Neural progenitor cell (in vitro differentiated cells): ENCODE results near the gene GCKR. TPM values are rescaled to one million over a fixed set of nuclear protein-coding genes. Genes with fewer than 3 reads are reported as not detected.
"Not testable (repeated sequence)": the region's sequence is repeated elsewhere in the genome, so short reads cannot be mapped to it uniquely, and the experiment has no call there.

Experiments used
- DNase-seq: peaks from one replicate; pipeline ENCODE4 v3.0.0-alpha.2; 2016; ENCODE audit warnings: low spot score
- H2AFZ ChIP-seq: fragments of 200-600 bp; sonication (generic); replicated peaks from 2 replicates; pipeline ENCODE4 v1.6.1; 2016; ENCODE audit warnings: antibody characterized with exemption
- H3F3A ChIP-seq: fragments of 200-600 bp; sonication (generic); 2 replicates; pipeline ENCODE4 v1.6.1; 2016; ENCODE audit warnings: antibody characterized with exemption, low read depth
- H3K27ac ChIP-seq: fragments of 200-600 bp; sonication (generic); 2 replicates; pipeline ENCODE4 v1.5.1; 2016; ENCODE audit warnings: mild to moderate bottlenecking
- H3K27me3 ChIP-seq: fragments of 200-600 bp; sonication (generic); 2 replicates; pipeline ENCODE4 v1.6.1; 2016; ENCODE audit warnings: mild to moderate bottlenecking, moderate library complexity
- H3K36me3 ChIP-seq: fragments of 200-600 bp; sonication (generic); 2 replicates; pipeline ENCODE4 v1.5.1; 2016
- H3K4me1 ChIP-seq: fragments of 200-600 bp; sonication (generic); 2 replicates; pipeline ENCODE4 v1.6.1; 2016; ENCODE audit warnings: mixed run types
- H3K4me2 ChIP-seq: fragments of 200-600 bp; sonication (generic); 2 replicates; pipeline ENCODE4 v1.6.1; 2016
- H3K4me3 ChIP-seq: fragments of 200-600 bp; sonication (generic); 2 replicates; pipeline ENCODE4 v1.5.1; 2016
- H3K79me2 ChIP-seq: fragments of 200-600 bp; sonication (generic); 2 replicates; pipeline ENCODE4 v1.6.1; 2016; ENCODE audit warnings: low read depth
- H3K9ac ChIP-seq: fragments of 200-600 bp; sonication (generic); 2 replicates; pipeline ENCODE4 v1.6.1; 2016
- H3K9me3 ChIP-seq: fragments of 200-600 bp; sonication (generic); 2 replicates; pipeline ENCODE4 v1.5.1; 2016; ENCODE audit warnings: low read depth
- H4K20me1 ChIP-seq: fragments of 200-600 bp; sonication (generic); 2 replicates; pipeline ENCODE4 v1.6.1; 2016; ENCODE audit warnings: low read depth
- H3K27ac Mint-ChIP-seq: 3 replicates; pipeline ENCODE4 v1.8.0; 2021; ENCODE audit warnings: mixed read lengths
- H3K27me3 Mint-ChIP-seq: 2 replicates; pipeline ENCODE4 v1.8.0; 2022; ENCODE audit warnings: low read depth, mild to moderate bottlenecking, inconsistent platforms, moderate library complexity, mixed read lengths; ENCODE audit not compliant: insufficient read depth
- H3K36me3 Mint-ChIP-seq: 3 replicates; pipeline ENCODE4 v1.8.0; 2021; ENCODE audit warnings: mixed read lengths
- H3K4me1 Mint-ChIP-seq: 3 replicates; pipeline ENCODE4 v1.8.0; 2021; ENCODE audit warnings: mixed read lengths
- H3K4me3 Mint-ChIP-seq: 3 replicates; pipeline ENCODE4 v1.8.0; 2021; ENCODE audit warnings: mild to moderate bottlenecking, moderate library complexity, mixed read lengths
- H3K9me3 Mint-ChIP-seq: 3 replicates; pipeline ENCODE4 v1.8.0; 2020; ENCODE audit warnings: mixed read lengths
- CTCF ChIP-seq: fragments of 200-600 bp; sonication (generic); IDR thresholded peaks from 2 replicates; pipeline ENCODE4 v1.5.1; 2017; ENCODE audit warnings: antibody characterized with exemption, mild to moderate bottlenecking
- EZH2 ChIP-seq: fragments of 200-600 bp; sonication (generic); IDR thresholded peaks from 2 replicates; pipeline ENCODE4 v1.6.1; 2017; ENCODE audit warnings: antibody characterized with exemption, mild to moderate bottlenecking, moderate library complexity
- EZH2phosphoT487 ChIP-seq: fragments of 200-600 bp; sonication (generic); IDR thresholded peaks from 2 replicates; pipeline ENCODE4 v1.6.1; 2017; ENCODE audit warnings: antibody characterized with exemption
- total RNA-seq: library from RNA; depleted of rRNA; stranded (reverse); fragments of >200 nt; gene quantifications from 2 replicates; pipeline ENCODE4 v1.2.3, GENCODE V29; 2015; ENCODE audit warnings: low replicate concordance

The GCKR gene
- total RNA-seq, 1 donor from 2014 or later, result not detected

- Histone ChIP-seq H3K79me2 (no peaks in the 10 kb centered on the region), H4K20me1 (no peaks in the 10 kb centered on the region), H3K4me3 (no peak overlapping the region), H3K9ac (no peak overlapping the region), H3K4me2 (no peak overlapping the region), H2AFZ (no peak overlapping the region), H3F3A (no peaks in the 10 kb centered on the region), H3K27ac (no peak overlapping the region), H3K36me3 (no peaks in the 10 kb centered on the region), H3K4me1 (no peaks in the 10 kb centered on the region), H3K27me3 (peaks cover 9% of the 10 kb centered on the region), H3K9me3 (no peaks in the 10 kb centered on the region)
- H3K4me1 Mint-ChIP-seq, result no peaks in the 10 kb centered on the region
- no peak overlapping the region for H3K4me3 Mint-ChIP-seq
- no peaks in the 10 kb centered on the region for H3K36me3 Mint-ChIP-seq
- H3K9me3 Mint-ChIP-seq, result no peaks in the 10 kb centered on the region
- DNase-seq, result no peak
- TF ChIP-seq EZH2phosphoT487 (no peak), CTCF (no peak), EZH2 (no peak)
- no peak overlapping the region for H3K27ac Mint-ChIP-seq
- peaks cover 2% of the 10 kb centered on the region for H3K27me3 Mint-ChIP-seq
These were observed 56.3 kb downstream of the GCKR start for GRCh38 chr2:27552941-27553340.

GRCh38 chr2:27554451-27554850 lies 57.8 kb downstream of the GCKR start:
- not testable (repeated sequence) for H3K27ac ChIP-seq, H3F3A ChIP-seq, H4K20me1 ChIP-seq, H3K4me2 ChIP-seq, H3K27ac Mint-ChIP-seq, H3K27me3 Mint-ChIP-seq, H3K9ac ChIP-seq, H3K36me3 ChIP-seq, H3K79me2 ChIP-seq, H3K9me3 ChIP-seq, H3K36me3 Mint-ChIP-seq, DNase-seq, H3K4me1 Mint-ChIP-seq, H3K4me1 ChIP-seq, H3K9me3 Mint-ChIP-seq, H3K4me3 Mint-ChIP-seq, H3K4me3 ChIP-seq, H3K27me3 ChIP-seq, H2AFZ ChIP-seq

- H3F3A ChIP-seq, result no peaks in the 10 kb centered on the region
- H3K4me3 ChIP-seq, result no peak overlapping the region
- TF ChIP-seq EZH2phosphoT487 (no peak), EZH2 (no peak), CTCF (no peak)
- H2AFZ ChIP-seq, result no peak overlapping the region
- H4K20me1 ChIP-seq, result no peaks in the 10 kb centered on the region
- H3K9me3 Mint-ChIP-seq, result peaks cover 6% of the 10 kb centered on the region
- peaks cover 2% of the 10 kb centered on the region for H3K27me3 Mint-ChIP-seq
- no peaks in the 10 kb centered on the region for H3K36me3 Mint-ChIP-seq
- no peak overlapping the region for H3K4me2 ChIP-seq
- H3K9me3 ChIP-seq, result no peaks in the 10 kb centered on the region
- no peak overlapping the region for H3K27ac Mint-ChIP-seq
- no peak overlapping the region for H3K9ac ChIP-seq
- DNase-seq, result no peak
- H3K4me3 Mint-ChIP-seq, result no peak overlapping the region
- no peaks in the 10 kb centered on the region for H3K4me1 ChIP-seq
- H3K27ac ChIP-seq, result no peak overlapping the region
- no peaks in the 10 kb centered on the region for H3K36me3 ChIP-seq
- no peaks in the 10 kb centered on the region for H3K27me3 ChIP-seq
- no peaks in the 10 kb centered on the region for H3K4me1 Mint-ChIP-seq
- H3K79me2 ChIP-seq, result no peaks in the 10 kb centered on the region
These were observed 62.6 kb downstream of the GCKR start for GRCh38 chr2:27559228-27559627.

GRCh38 chr2:27561060-27561459 lies 64.4 kb downstream of the GCKR start:
- Mint-ChIP-seq H3K4me3 (no peak overlapping the region), H3K27ac (no peak overlapping the region), H3K9me3 (peaks cover 6% of the 10 kb centered on the region), H3K4me1 (no peaks in the 10 kb centered on the region), H3K36me3 (no peaks in the 10 kb centered on the region), H3K27me3 (no peaks in the 10 kb centered on the region)
- no peak overlapping the region for H3K9ac ChIP-seq
- H3K4me1 ChIP-seq, result no peaks in the 10 kb centered on the region
- no peak overlapping the region for H2AFZ ChIP-seq
- H3K4me2 ChIP-seq, result no peak overlapping the region
- H3K9me3 ChIP-seq, result no peaks in the 10 kb centered on the region
- no peak overlapping the region for H3K4me3 ChIP-seq
- TF ChIP-seq EZH2phosphoT487 (no peak), EZH2 (no peak), CTCF (no peak)
- no peak overlapping the region for H3K27ac ChIP-seq
- H4K20me1 ChIP-seq, result no peaks in the 10 kb centered on the region
- no peaks in the 10 kb centered on the region for H3F3A ChIP-seq
- H3K36me3 ChIP-seq, result no peaks in the 10 kb centered on the region
- no peak for DNase-seq
- peaks cover 13% of the 10 kb centered on the region for H3K27me3 ChIP-seq
- H3K79me2 ChIP-seq, result no peaks in the 10 kb centered on the region
